Panc1 (cell line): ENCODE data around the gene NT5DC1.

Experiments
- CTCF ChIP-seq: fragments of 450-650 bp; IDR thresholded peaks from 2 replicates; pipeline ENCODE4 v1.5.1; 2017; ENCODE audit warnings: mild to moderate bottlenecking
- REST ChIP-seq, 2 experiments: IDR thresholded peaks; 2 replicates each; pipeline ENCODE4 v1.6.1; 2011 to 2012; ENCODE audit warnings: low read depth in 2 of 2, control low read depth in 1 of 2, low read length in 1 of 2, mild to moderate bottlenecking in 1 of 2, moderate library complexity in 1 of 2; ENCODE audit not compliant: insufficient read depth in 1 of 2

GRCh38 chr6:116170358-116171057 is 69.9 kb downstream of the NT5DC1 start:
- TF ChIP-seq CTCF (no peak), REST (IDR thresholded peaks at IDR 0.05; ENCODE audit: insufficient read depth in 1 of 2, low read depth in 2 of 2, low read length in 1 of 2) (no peak)
